Measurements from ENCODE around the gene NFYC. TPM values are rescaled to one million over a fixed set of nuclear protein-coding genes. Genes with fewer than 3 reads are reported as not detected.
A peak's percentile ranks its signal among the peaks of the same experiment; 100 is the strongest.

Gene NFYC
- total and polyA plus RNA-seq, 2 of the 8 experiments (the other 6 are each of a cell fraction or from before 2014, with no cell fraction given) = 54.1 to 124 TPM

GRCh38 chr1:40709100-40709801 is 17.7 kb downstream of the NFYC start (continued):
- peak; percentile 84 for TF ChIP-seq TBP (IDR thresholded peaks at IDR 0.05; ENCODE audit: low read depth, low read length)
- TF ChIP-seq TAF7 (optimal IDR thresholded peaks at IDR 0.05; ENCODE audit: borderline replicate concordance, low read depth, low read length) = no peak
- peak; percentile 71 to 91 for TF ChIP-seq POLR2A (IDR thresholded peaks at IDR 0.05; ENCODE audit: control extremely low read depth in 1 of 2, low read depth in 2 of 2, low read length in 2 of 2)
- no peak for TF ChIP-seq EGR1 (IDR thresholded peaks at IDR 0.05; ENCODE audit: borderline replicate concordance, low read depth, low read length)
- peak; percentile 97 for TF ChIP-seq SP1 (IDR thresholded peaks at IDR 0.05; ENCODE audit: low read depth, low read length)
- peak; percentile 89 for TF ChIP-seq TAF1 (IDR thresholded peaks at IDR 0.05; ENCODE audit: low read depth, low read length)
